Right renal cortex interstitium (tissue), 3 donors: ENCODE results near the gene SLC30A10. TPM values are rescaled to one million over a fixed set of nuclear protein-coding genes. Genes with fewer than 3 reads are reported as not detected.
"Not testable (repeated sequence)": the region's sequence is repeated elsewhere in the genome, so short reads cannot be mapped to it uniquely, and the experiment has no call there.

Experiments
- DNase-seq, 3 donors: peaks; one replicate each; pipeline ENCODE4 v3.0.0-alpha.2; 2013; ENCODE audit warnings: low read depth in 3 of 3, low spot score in 2 of 3
- polyA plus RNA-seq, 3 donors: library from polyadenylated mRNA; unstranded; fragments of 120-200 nt; gene quantifications; one replicate each; pipeline ENCODE4 v1.2.1, GENCODE V29; 2013; ENCODE audit not compliant: insufficient read length in 3 of 3

The SLC30A10 gene
- polyA plus RNA-seq, 3 donors: 0.07 to 0.08 (median 0.08) TPM

GRCh38 chr1:219928791-219929118, 398 bp upstream of the SLC30A10 start:
- DNase-seq: no peak

DNA sequence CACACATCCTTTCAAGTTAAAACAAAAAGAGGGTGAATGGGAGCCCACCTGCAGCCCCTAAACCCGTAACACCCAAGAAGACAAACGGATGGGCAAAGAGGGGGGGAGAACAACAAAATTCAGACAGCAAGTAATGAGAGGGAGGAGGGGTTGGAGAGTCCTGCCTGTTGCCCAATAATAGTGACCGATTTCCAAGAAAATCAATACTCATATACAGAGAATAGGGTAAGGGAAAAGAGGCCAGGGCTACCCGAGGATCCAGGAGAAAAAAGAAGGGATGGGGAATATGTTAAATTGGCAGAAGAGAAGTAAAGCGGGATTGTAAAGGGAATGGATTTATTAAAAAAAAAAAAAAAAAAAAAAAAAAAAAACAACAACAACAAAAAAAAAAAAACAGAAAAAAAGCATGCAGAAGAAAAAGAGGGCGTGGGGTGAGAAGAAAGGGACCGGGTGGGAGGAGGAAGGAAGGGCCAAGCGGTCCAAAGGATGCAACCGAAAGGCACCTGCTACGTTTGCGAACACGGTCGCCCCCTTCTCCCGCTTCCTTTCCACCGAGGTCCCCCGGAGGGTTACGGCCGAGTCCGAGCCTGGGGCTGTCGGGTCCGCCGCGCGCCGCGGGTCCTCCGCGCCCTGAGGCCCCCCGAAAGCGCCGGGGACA, 930 bp downstream of the SLC30A10 start:
- DNase-seq: no peak

GRCh38 chr1:219926363-219926998, 1.9 kb downstream of the SLC30A10 start:
- DNase-seq: no peak

GRCh38 chr1:219924342-219924741, 4.0 kb downstream of the SLC30A10 start:
- no peak for DNase-seq

- DNase-seq: no peak
These were observed 10.4 kb downstream of the SLC30A10 start for GRCh38 chr1:219917851-219918466.

- no peak for DNase-seq
These were observed 11.1 kb downstream of the SLC30A10 start for GRCh38 chr1:219917281-219917680.

DNA sequence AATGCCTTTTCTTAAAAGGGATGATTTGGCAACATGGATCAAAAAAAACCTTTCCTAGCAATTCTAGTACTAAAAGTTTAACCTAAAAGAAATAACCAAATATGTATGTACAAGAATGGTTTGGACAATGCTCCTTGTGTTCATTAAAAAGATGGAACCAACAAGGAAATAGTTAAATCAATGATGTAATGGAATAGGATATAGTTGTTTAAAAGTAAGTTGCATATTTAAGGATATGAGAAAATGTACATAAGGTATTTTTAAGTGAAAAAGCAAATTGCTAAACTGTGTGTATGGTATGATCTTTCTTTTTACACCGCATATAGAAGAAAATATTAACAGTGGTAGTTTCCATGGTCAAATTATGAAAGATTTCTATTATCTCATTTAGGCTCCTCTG, 12.1 kb downstream of the SLC30A10 start:
- no peak for DNase-seq

GRCh38 chr1:219913005-219913770, 15.2 kb downstream of the SLC30A10 start:
- DNase-seq: no peak

- no peak for DNase-seq
These were observed 17.6 kb downstream of the SLC30A10 start for GRCh38 chr1:219910716-219911115.

DNA sequence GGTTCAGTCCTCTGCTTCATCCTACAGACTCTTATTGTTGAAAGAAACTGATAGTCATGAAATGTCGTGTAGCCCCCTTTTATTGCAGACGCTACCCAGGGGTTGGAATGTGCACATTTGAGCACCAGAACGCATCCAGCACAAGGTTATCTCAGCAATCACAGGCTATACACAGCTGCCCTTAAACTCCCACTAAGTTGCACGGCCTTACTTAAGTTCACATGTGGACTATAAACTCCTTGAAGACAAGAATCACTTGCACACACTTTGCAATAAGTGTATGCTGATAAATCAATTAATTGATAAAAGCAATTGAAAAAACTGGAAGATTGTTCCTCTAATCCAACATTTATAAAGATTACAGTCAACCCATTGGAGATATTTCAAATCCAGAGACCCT, 18.9 kb downstream of the SLC30A10 start:
- no peak for DNase-seq

DNA sequence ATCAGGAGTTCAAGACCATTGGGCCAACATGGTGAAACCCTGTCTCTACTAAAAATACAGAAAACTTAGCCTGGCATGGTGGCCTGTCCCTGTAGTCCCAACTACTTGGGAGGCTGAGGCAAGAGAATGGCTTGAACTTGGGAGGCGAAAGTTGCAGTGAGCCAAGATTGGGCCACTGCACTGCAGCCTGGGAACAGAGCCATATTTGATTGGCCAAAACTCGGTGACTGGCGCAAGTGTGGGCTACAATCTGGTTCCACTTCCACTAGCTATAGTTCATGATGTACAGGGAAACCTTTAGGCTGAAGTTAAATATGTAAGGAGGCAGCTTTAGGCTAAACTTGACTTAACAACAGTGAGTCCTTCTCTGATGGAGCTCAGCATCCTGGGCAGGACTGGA, 20.2 kb downstream of the SLC30A10 start:
- no peak for DNase-seq

DNA sequence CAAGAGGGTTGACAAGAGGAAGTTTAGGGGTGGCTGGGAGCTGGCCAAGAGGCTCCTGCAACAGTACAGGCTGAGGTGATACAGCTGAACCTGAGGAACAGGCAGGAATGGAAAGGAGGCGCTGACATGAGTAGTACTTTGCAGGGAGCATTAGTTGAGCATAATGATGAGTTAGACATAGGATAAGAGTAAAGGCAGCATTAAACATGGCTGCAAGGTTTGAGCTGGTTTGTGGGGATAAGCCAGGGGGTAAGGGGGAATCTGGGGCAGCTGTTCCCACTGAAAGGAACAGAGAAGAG, 20.6 kb downstream of the SLC30A10 start:
- no peak for DNase-seq

- DNase-seq: no peak
These were observed 21.2 kb downstream of the SLC30A10 start for GRCh38 chr1:219906924-219907771.

GRCh38 chr1:219906565-219906923, 21.8 kb downstream of the SLC30A10 start:
- DNase-seq: not testable (repeated sequence)

- no peak for DNase-seq
These were observed 22.8 kb downstream of the SLC30A10 start for GRCh38 chr1:219905524-219905923.

- no peak for DNase-seq
These were observed 23.4 kb downstream of the SLC30A10 start for GRCh38 chr1:219904934-219905333.

DNA sequence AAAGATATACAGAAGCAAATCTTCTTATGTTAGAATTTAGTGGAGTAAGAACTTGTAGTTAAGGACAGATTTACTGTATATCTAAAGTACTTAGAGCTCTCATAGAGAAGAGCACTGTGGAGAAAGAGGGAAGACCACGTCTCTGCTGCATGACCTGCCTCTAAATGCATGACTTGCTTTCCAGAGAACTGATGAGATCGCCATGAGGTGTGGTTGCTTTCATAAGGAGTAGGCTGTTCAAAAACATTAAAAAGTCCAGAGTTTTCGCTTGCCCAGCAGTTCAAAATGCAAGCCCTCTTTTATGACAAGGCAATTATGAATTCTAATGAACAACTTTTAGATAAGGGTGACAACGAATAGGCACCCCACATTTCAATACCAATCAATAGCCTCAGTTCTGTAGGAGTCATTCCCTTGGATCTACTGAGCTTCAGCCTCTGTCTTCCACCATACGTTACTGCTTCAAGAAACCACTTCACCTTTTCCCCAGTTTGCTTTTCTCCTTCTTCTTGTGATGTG, 24.9 kb downstream of the SLC30A10 start:
- DNase-seq: no peak

GRCh38 chr1:219902951-219903350, 25.4 kb downstream of the SLC30A10 start:
- DNase-seq: no peak

- DNase-seq: no peak
These were observed 27.5 kb downstream of the SLC30A10 start for GRCh38 chr1:219900882-219901281.

DNA sequence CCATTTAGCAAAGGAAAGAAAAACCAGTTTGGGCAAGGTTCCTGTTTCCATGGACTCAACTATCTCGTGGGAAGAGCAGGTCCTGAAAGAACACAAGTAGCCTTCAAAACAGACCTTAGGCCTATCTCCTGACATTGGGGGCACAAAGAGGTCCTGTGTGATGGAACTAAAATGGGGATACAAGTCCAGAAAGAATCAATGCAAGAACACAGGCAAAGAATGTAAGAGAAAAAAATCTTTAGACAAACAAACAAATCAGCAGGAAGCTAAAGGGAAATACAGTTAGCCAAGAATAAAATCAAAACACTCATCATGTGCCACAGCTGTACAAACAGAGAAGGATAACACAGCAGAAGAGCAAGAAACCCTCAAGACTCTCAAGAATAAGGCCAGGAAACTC, 28.2 kb downstream of the SLC30A10 start:
- no peak for DNase-seq

- DNase-seq: no peak
These were observed 30.0 kb downstream of the SLC30A10 start for GRCh38 chr1:219898375-219898774.
